ENCODE measurements around the gene MOB3A.
"Not testable (repeated sequence)": the region's sequence is repeated elsewhere in the genome, so short reads cannot be mapped to it uniquely, and the experiment has no call there.

Gene MOB3A

GRCh38 chr19:2132731-2133490 is 36.8 kb upstream of the MOB3A start:
- Histone ChIP-seq H3K9me3 (ENCODE audit: control insufficient read depth, low read length) (no peaks in the 10 kb centered on the region), H3K27me3 (replicated peaks; ENCODE audit: control insufficient read depth, insufficient read depth, low read length, poor library complexity, severe bottlenecking) (no peaks in the 10 kb centered on the region), H3K4me1 (ENCODE audit: control insufficient read depth, insufficient read depth, low read length, poor library complexity, severe bottlenecking) (no peaks in the 10 kb centered on the region), H3K4me3 (ENCODE audit: insufficient read depth, low read depth, low read length, poor library complexity, severe bottlenecking) (no peak overlapping the region), H3K27ac (ENCODE audit: insufficient read depth, low read length, poor library complexity, severe bottlenecking) (no peak overlapping the region), H3K36me3 (ENCODE audit: control insufficient read depth, insufficient read depth, low read length) (peaks cover 64% of the 10 kb centered on the region)
- DNase-seq, result no peak

- Histone ChIP-seq H3K4me1 (ENCODE audit: control insufficient read depth, insufficient read depth, low read length, poor library complexity, severe bottlenecking) (no peaks in the 10 kb centered on the region), H3K27ac (ENCODE audit: insufficient read depth, low read length, poor library complexity, severe bottlenecking) (no peak overlapping the region), H3K9me3 (ENCODE audit: control insufficient read depth, low read length) (no peaks in the 10 kb centered on the region), H3K36me3 (ENCODE audit: control insufficient read depth, insufficient read depth, low read length) (peaks cover 64% of the 10 kb centered on the region), H3K4me3 (ENCODE audit: insufficient read depth, low read depth, low read length, poor library complexity, severe bottlenecking) (no peak overlapping the region), H3K27me3 (replicated peaks; ENCODE audit: control insufficient read depth, insufficient read depth, low read length, poor library complexity, severe bottlenecking) (no peaks in the 10 kb centered on the region)
- no peak for DNase-seq
Measured at GRCh38 chr19:2132191-2132590, 36.1 kb upstream of the MOB3A start.

- not testable (repeated sequence) for H3K27me3 ChIP-seq (replicated peaks; ENCODE audit: control insufficient read depth, insufficient read depth, low read length, poor library complexity, severe bottlenecking); H3K27ac ChIP-seq (ENCODE audit: insufficient read depth, low read length, poor library complexity, severe bottlenecking); H3K9me3 ChIP-seq (ENCODE audit: control insufficient read depth, low read length); H3K4me1 ChIP-seq (ENCODE audit: control insufficient read depth, insufficient read depth, low read length, poor library complexity, severe bottlenecking); DNase-seq; H3K4me3 ChIP-seq (ENCODE audit: insufficient read depth, low read depth, low read length, poor library complexity, severe bottlenecking)
- peaks cover 61% of the 10 kb centered on the region for H3K36me3 ChIP-seq (ENCODE audit: control insufficient read depth, insufficient read depth, low read length)
Measured at GRCh38 chr19:2131012-2131975, 35.2 kb upstream of the MOB3A start.

GRCh38 chr19:2129892-2130770 is 34.0 kb upstream of the MOB3A start:
- no peaks in the 10 kb centered on the region for H3K9me3 ChIP-seq (ENCODE audit: control insufficient read depth, low read length)
- H3K4me3 ChIP-seq (ENCODE audit: insufficient read depth, low read depth, low read length, poor library complexity, severe bottlenecking), result no peak overlapping the region
- no peak for DNase-seq
- H3K4me1 ChIP-seq (ENCODE audit: control insufficient read depth, insufficient read depth, low read length, poor library complexity, severe bottlenecking), result no peaks in the 10 kb centered on the region
- H3K27me3 ChIP-seq (replicated peaks; ENCODE audit: control insufficient read depth, insufficient read depth, low read length, poor library complexity, severe bottlenecking), result no peaks in the 10 kb centered on the region
- peaks cover 57% of the 10 kb centered on the region for H3K36me3 ChIP-seq (ENCODE audit: control insufficient read depth, insufficient read depth, low read length)
- H3K27ac ChIP-seq (ENCODE audit: insufficient read depth, low read length, poor library complexity, severe bottlenecking), result no peak overlapping the region

- DNase-seq, result no peak
- Histone ChIP-seq H3K9me3 (ENCODE audit: control insufficient read depth, low read length) (no peaks in the 10 kb centered on the region), H3K4me3 (ENCODE audit: insufficient read depth, low read depth, low read length, poor library complexity, severe bottlenecking) (no peak overlapping the region), H3K36me3 (ENCODE audit: control insufficient read depth, insufficient read depth, low read length) (peaks cover 57% of the 10 kb centered on the region), H3K4me1 (ENCODE audit: control insufficient read depth, insufficient read depth, low read length, poor library complexity, severe bottlenecking) (no peaks in the 10 kb centered on the region), H3K27me3 (replicated peaks; ENCODE audit: control insufficient read depth, insufficient read depth, low read length, poor library complexity, severe bottlenecking) (no peaks in the 10 kb centered on the region), H3K27ac (ENCODE audit: insufficient read depth, low read length, poor library complexity, severe bottlenecking) (no peak overlapping the region)
Measured at GRCh38 chr19:2129486-2129885, 33.4 kb upstream of the MOB3A start.

GRCh38 chr19:2129022-2129421 is 32.9 kb upstream of the MOB3A start:
- Histone ChIP-seq H3K9me3 (ENCODE audit: control insufficient read depth, low read length) (no peaks in the 10 kb centered on the region), H3K36me3 (ENCODE audit: control insufficient read depth, insufficient read depth, low read length) (peaks cover 57% of the 10 kb centered on the region), H3K27me3 (replicated peaks; ENCODE audit: control insufficient read depth, insufficient read depth, low read length, poor library complexity, severe bottlenecking) (no peaks in the 10 kb centered on the region), H3K4me1 (ENCODE audit: control insufficient read depth, insufficient read depth, low read length, poor library complexity, severe bottlenecking) (no peaks in the 10 kb centered on the region), H3K4me3 (ENCODE audit: insufficient read depth, low read depth, low read length, poor library complexity, severe bottlenecking) (no peak overlapping the region), H3K27ac (ENCODE audit: insufficient read depth, low read length, poor library complexity, severe bottlenecking) (no peak overlapping the region)
- no peak for DNase-seq

- not testable (repeated sequence) for H3K9me3 ChIP-seq (ENCODE audit: control insufficient read depth, low read length); H3K4me1 ChIP-seq (ENCODE audit: control insufficient read depth, insufficient read depth, low read length, poor library complexity, severe bottlenecking); H3K4me3 ChIP-seq (ENCODE audit: insufficient read depth, low read depth, low read length, poor library complexity, severe bottlenecking); H3K27ac ChIP-seq (ENCODE audit: insufficient read depth, low read length, poor library complexity, severe bottlenecking); DNase-seq; H3K27me3 ChIP-seq (replicated peaks; ENCODE audit: control insufficient read depth, insufficient read depth, low read length, poor library complexity, severe bottlenecking)
- H3K36me3 ChIP-seq (ENCODE audit: control insufficient read depth, insufficient read depth, low read length), result peaks cover 64% of the 10 kb centered on the region
Measured at GRCh38 chr19:2128252-2128651, 32.1 kb upstream of the MOB3A start.

- Histone ChIP-seq H3K27ac (ENCODE audit: insufficient read depth, low read length, poor library complexity, severe bottlenecking) (no peak overlapping the region), H3K27me3 (replicated peaks; ENCODE audit: control insufficient read depth, insufficient read depth, low read length, poor library complexity, severe bottlenecking) (no peaks in the 10 kb centered on the region), H3K4me1 (ENCODE audit: control insufficient read depth, insufficient read depth, low read length, poor library complexity, severe bottlenecking) (no peaks in the 10 kb centered on the region), H3K4me3 (ENCODE audit: insufficient read depth, low read depth, low read length, poor library complexity, severe bottlenecking) (no peak overlapping the region), H3K36me3 (ENCODE audit: control insufficient read depth, insufficient read depth, low read length) (peaks cover 64% of the 10 kb centered on the region), H3K9me3 (ENCODE audit: control insufficient read depth, low read length) (no peaks in the 10 kb centered on the region)
- no peak for DNase-seq
Measured at GRCh38 chr19:2127758-2128157, 31.6 kb upstream of the MOB3A start.

GRCh38 chr19:2126879-2127518 is 30.9 kb upstream of the MOB3A start:
- H3K27ac ChIP-seq (ENCODE audit: insufficient read depth, low read length, poor library complexity, severe bottlenecking), result no peak overlapping the region
- no peaks in the 10 kb centered on the region for H3K4me1 ChIP-seq (ENCODE audit: control insufficient read depth, insufficient read depth, low read length, poor library complexity, severe bottlenecking)
- peaks cover 64% of the 10 kb centered on the region for H3K36me3 ChIP-seq (ENCODE audit: control insufficient read depth, insufficient read depth, low read length)
- DNase-seq, result no peak
- no peaks in the 10 kb centered on the region for H3K9me3 ChIP-seq (ENCODE audit: control insufficient read depth, low read length)
- H3K4me3 ChIP-seq (ENCODE audit: insufficient read depth, low read depth, low read length, poor library complexity, severe bottlenecking), result no peak overlapping the region
- no peaks in the 10 kb centered on the region for H3K27me3 ChIP-seq (replicated peaks; ENCODE audit: control insufficient read depth, insufficient read depth, low read length, poor library complexity, severe bottlenecking)
